ENCODE results near the gene GTF2H3. TPM values are rescaled to one million over a fixed set of nuclear protein-coding genes. Genes with fewer than 3 reads are reported as not detected.

GTF2H3 gene
- total and polyA plus RNA-seq, 2 experiments from 2014 or later: 10.5 to 27.7 TPM

DNA sequence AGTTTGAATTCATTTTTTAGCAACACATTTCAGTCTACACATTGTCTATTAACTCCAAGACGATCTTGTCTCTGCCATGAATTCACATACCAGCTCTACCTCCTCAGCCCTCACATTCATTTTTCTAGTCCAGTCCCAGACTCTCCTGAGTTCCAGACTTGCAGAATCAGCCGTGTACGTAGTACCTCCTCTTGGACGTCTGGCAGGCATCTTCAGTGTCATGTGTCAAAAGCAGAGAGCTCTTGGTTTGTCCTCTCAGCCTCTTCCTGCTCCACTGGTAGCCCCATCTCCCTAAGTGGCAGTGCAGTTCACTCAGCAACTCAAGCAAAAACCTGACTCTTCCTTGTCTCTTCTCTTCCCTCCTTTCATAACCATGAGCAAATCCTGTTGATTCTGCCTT, 22.8 kb downstream of the GTF2H3 start:
- no peak for ATAC-seq
- peaks cover 50% of the 10 kb centered on the region for H3K36me3 Mint-ChIP-seq (ENCODE audit: low read depth)

More for the DNA sequence above, 22.8 kb downstream of the GTF2H3 start:
- H3K4me1 Mint-ChIP-seq: no peaks in the 10 kb centered on the region
- no peak for DNase-seq (ENCODE audit: low spot score)
- H3F3A ChIP-seq (replicated peaks; ENCODE audit: low read depth): peaks cover 7% of the 10 kb centered on the region; the same call in 1 of the 2 replicates
- no peaks in the 10 kb centered on the region for H3K4me1 ChIP-seq (ENCODE audit: insufficient read depth)
- H3K27me3 Mint-ChIP-seq (ENCODE audit: insufficient read depth, low read depth, poor library complexity): peaks cover 3% of the 10 kb centered on the region
- TF ChIP-seq STAT1 (IDR thresholded peaks at IDR 0.05; ENCODE audit: unreplicated experiment) (no peak), EZH2phosphoT487 (IDR thresholded peaks at IDR 0.05; ENCODE audit: unreplicated experiment) (no peak), JUNB (IDR thresholded peaks at IDR 0.05; ENCODE audit: unreplicated experiment) (no peak), POLR2AphosphoS5 (IDR thresholded peaks at IDR 0.05; ENCODE audit: low read depth) (no peak), CREB1 (CRISPR knock-in tag; IDR thresholded peaks at IDR 0.05; ENCODE audit: low read depth) (no peak), ZNF114 (CRISPR knock-in tag; IDR thresholded peaks at IDR 0.05) (no peak), NANOG (IDR thresholded peaks at IDR 0.05; ENCODE audit: borderline replicate concordance) (no peak), ZNF331 (CRISPR knock-in tag; IDR thresholded peaks at IDR 0.05; ENCODE audit: low read depth) (no peak), EZH2 (IDR thresholded peaks at IDR 0.05; ENCODE audit: low read depth, unreplicated experiment) (no peak)
- TF ChIP-seq, protein P1, sequence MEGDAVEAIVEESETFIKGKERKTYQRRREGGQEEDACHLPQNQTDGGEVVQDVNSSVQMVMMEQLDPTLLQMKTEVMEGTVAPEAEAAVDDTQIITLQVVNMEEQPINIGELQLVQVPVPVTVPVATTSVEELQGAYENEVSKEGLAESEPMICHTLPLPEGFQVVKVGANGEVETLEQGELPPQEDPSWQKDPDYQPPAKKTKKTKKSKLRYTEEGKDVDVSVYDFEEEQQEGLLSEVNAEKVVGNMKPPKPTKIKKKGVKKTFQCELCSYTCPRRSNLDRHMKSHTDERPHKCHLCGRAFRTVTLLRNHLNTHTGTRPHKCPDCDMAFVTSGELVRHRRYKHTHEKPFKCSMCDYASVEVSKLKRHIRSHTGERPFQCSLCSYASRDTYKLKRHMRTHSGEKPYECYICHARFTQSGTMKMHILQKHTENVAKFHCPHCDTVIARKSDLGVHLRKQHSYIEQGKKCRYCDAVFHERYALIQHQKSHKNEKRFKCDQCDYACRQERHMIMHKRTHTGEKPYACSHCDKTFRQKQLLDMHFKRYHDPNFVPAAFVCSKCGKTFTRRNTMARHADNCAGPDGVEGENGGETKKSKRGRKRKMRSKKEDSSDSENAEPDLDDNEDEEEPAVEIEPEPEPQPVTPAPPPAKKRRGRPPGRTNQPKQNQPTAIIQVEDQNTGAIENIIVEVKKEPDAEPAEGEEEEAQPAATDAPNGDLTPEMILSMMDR (conservative IDR thresholded peaks at IDR 0.05; ENCODE audit: low read depth in 2 of 2): no peak
- TF ChIP-seq, protein P2, sequence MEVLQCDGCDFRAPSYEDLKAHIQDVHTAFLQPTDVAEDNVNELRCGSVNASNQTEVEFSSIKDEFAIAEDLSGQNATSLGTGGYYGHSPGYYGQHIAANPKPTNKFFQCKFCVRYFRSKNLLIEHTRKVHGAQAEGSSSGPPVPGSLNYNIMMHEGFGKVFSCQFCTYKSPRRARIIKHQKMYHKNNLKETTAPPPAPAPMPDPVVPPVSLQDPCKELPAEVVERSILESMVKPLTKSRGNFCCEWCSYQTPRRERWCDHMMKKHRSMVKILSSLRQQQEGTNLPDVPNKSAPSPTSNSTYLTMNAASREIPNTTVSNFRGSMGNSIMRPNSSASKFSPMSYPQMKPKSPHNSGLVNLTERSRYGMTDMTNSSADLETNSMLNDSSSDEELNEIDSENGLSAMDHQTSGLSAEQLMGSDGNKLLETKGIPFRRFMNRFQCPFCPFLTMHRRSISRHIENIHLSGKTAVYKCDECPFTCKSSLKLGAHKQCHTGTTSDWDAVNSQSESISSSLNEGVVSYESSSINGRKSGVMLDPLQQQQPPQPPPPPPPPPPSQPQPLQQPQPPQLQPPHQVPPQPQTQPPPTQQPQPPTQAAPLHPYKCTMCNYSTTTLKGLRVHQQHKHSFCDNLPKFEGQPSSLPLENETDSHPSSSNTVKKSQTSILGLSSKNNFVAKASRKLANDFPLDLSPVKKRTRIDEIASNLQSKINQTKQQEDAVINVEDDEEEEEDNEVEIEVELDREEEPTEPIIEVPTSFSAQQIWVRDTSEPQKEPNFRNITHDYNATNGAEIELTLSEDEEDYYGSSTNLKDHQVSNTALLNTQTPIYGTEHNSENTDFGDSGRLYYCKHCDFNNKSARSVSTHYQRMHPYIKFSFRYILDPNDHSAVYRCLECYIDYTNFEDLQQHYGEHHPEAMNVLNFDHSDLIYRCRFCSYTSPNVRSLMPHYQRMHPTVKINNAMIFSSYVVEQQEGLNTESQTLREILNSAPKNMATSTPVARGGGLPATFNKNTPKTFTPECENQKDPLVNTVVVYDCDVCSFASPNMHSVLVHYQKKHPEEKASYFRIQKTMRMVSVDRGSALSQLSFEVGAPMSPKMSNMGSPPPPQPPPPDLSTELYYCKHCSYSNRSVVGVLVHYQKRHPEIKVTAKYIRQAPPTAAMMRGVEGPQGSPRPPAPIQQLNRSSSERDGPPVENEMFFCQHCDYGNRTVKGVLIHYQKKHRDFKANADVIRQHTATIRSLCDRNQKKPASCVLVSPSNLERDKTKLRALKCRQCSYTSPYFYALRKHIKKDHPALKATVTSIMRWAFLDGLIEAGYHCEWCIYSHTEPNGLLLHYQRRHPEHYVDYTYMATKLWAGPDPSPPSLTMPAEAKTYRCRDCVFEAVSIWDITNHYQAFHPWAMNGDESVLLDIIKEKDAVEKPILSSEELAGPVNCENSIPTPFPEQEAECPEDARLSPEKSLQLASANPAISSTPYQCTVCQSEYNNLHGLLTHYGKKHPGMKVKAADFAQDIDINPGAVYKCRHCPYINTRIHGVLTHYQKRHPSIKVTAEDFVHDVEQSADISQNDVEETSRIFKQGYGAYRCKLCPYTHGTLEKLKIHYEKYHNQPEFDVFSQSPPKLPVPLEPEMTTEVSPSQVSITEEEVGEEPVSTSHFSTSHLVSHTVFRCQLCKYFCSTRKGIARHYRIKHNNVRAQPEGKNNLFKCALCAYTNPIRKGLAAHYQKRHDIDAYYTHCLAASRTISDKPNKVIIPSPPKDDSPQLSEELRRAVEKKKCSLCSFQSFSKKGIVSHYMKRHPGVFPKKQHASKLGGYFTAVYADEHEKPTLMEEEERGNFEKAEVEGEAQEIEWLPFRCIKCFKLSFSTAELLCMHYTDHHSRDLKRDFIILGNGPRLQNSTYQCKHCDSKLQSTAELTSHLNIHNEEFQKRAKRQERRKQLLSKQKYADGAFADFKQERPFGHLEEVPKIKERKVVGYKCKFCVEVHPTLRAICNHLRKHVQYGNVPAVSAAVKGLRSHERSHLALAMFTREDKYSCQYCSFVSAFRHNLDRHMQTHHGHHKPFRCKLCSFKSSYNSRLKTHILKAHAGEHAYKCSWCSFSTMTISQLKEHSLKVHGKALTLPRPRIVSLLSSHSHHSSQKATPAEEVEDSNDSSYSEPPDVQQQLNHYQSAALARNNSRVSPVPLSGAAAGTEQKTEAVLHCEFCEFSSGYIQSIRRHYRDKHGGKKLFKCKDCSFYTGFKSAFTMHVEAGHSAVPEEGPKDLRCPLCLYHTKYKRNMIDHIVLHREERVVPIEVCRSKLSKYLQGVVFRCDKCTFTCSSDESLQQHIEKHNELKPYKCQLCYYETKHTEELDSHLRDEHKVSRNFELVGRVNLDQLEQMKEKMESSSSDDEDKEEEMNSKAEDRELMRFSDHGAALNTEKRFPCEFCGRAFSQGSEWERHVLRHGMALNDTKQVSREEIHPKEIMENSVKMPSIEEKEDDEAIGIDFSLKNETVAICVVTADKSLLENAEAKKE (CRISPR knock-in tag; IDR thresholded peaks at IDR 0.05): no peak
- TF ChIP-seq, protein P3, sequence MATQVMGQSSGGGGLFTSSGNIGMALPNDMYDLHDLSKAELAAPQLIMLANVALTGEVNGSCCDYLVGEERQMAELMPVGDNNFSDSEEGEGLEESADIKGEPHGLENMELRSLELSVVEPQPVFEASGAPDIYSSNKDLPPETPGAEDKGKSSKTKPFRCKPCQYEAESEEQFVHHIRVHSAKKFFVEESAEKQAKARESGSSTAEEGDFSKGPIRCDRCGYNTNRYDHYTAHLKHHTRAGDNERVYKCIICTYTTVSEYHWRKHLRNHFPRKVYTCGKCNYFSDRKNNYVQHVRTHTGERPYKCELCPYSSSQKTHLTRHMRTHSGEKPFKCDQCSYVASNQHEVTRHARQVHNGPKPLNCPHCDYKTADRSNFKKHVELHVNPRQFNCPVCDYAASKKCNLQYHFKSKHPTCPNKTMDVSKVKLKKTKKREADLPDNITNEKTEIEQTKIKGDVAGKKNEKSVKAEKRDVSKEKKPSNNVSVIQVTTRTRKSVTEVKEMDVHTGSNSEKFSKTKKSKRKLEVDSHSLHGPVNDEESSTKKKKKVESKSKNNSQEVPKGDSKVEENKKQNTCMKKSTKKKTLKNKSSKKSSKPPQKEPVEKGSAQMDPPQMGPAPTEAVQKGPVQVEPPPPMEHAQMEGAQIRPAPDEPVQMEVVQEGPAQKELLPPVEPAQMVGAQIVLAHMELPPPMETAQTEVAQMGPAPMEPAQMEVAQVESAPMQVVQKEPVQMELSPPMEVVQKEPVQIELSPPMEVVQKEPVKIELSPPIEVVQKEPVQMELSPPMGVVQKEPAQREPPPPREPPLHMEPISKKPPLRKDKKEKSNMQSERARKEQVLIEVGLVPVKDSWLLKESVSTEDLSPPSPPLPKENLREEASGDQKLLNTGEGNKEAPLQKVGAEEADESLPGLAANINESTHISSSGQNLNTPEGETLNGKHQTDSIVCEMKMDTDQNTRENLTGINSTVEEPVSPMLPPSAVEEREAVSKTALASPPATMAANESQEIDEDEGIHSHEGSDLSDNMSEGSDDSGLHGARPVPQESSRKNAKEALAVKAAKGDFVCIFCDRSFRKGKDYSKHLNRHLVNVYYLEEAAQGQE (IDR thresholded peaks at IDR 0.05; ENCODE audit: unreplicated experiment): no peak
- TF ChIP-seq, protein P4, sequence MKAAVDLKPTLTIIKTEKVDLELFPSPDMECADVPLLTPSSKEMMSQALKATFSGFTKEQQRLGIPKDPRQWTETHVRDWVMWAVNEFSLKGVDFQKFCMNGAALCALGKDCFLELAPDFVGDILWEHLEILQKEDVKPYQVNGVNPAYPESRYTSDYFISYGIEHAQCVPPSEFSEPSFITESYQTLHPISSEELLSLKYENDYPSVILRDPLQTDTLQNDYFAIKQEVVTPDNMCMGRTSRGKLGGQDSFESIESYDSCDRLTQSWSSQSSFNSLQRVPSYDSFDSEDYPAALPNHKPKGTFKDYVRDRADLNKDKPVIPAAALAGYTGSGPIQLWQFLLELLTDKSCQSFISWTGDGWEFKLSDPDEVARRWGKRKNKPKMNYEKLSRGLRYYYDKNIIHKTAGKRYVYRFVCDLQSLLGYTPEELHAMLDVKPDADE (IDR thresholded peaks at IDR 0.05): no peak
- no peak overlapping the region for H3K4me3 ChIP-seq
- H3K9me3 Mint-ChIP-seq: no peaks in the 10 kb centered on the region
- H3K27ac ChIP-seq (ENCODE audit: low read depth): no peak overlapping the region
- H4K20me1 ChIP-seq (replicated peaks; ENCODE audit: insufficient read depth): no peaks in the 10 kb centered on the region; the same call in 1 of the 2 replicates
- peaks cover 12% of the 10 kb centered on the region for H3K36me3 ChIP-seq (ENCODE audit: insufficient read depth)
- H3K4me3 Mint-ChIP-seq: no peak overlapping the region
- H2AFZ ChIP-seq: no peak overlapping the region
- H3K79me2 ChIP-seq (replicated peaks; ENCODE audit: insufficient read depth): no peaks in the 10 kb centered on the region
- no peak overlapping the region for H3K27ac Mint-ChIP-seq
- no peaks in the 10 kb centered on the region for H3K9me2 ChIP-seq (ENCODE audit: insufficient read depth)
- no peaks in the 10 kb centered on the region for H3K27me3 ChIP-seq (ENCODE audit: insufficient read depth)
- H3K4me2 ChIP-seq: no peak overlapping the region

Measured in GM23338 (cell line).